Esophagus mucosa (tissue), 1 donor: Measurements from ENCODE around the gene TBC1D22A. TPM values are rescaled to one million over a fixed set of nuclear protein-coding genes. Genes with fewer than 3 reads are reported as not detected.

Source experiments
- ATAC-seq: fragments of 200-7000 bp; cut with Tn5 transposase; one replicate; pipeline ENCODE4 v1.9.1; 2020
- total RNA-seq: library from RNA; stranded (reverse); gene quantifications from one replicate; pipeline ENCODE4 v1.2.4, GENCODE V29; 2023
- donor health status: DM: yes; HTN: yes; CAD: no.

TBC1D22A gene
- total RNA-seq, 1 donor from 2014 or later, result 21.4 TPM

GRCh38 chr22:47050401-47051051 is 288.1 kb downstream of the TBC1D22A start:
- no peak for ATAC-seq

- ATAC-seq, result no peak
These were observed 289.1 kb downstream of the TBC1D22A start for GRCh38 chr22:47051441-47052071.

- no peak for ATAC-seq
These were observed 290.0 kb downstream of the TBC1D22A start for GRCh38 chr22:47052236-47053012.

- ATAC-seq, result no peak
These were observed 290.7 kb downstream of the TBC1D22A start for GRCh38 chr22:47053013-47053725.

- ATAC-seq, result no peak
These were observed 291.3 kb downstream of the TBC1D22A start for GRCh38 chr22:47053726-47054141.

GRCh38 chr22:47054231-47055072 is 292.0 kb downstream of the TBC1D22A start:
- ATAC-seq, result no peak

- ATAC-seq, result no peak
These were observed 292.6 kb downstream of the TBC1D22A start for GRCh38 chr22:47055073-47055355.

- no peak for ATAC-seq
These were observed 293.0 kb downstream of the TBC1D22A start for GRCh38 chr22:47055461-47055860.

DNA sequence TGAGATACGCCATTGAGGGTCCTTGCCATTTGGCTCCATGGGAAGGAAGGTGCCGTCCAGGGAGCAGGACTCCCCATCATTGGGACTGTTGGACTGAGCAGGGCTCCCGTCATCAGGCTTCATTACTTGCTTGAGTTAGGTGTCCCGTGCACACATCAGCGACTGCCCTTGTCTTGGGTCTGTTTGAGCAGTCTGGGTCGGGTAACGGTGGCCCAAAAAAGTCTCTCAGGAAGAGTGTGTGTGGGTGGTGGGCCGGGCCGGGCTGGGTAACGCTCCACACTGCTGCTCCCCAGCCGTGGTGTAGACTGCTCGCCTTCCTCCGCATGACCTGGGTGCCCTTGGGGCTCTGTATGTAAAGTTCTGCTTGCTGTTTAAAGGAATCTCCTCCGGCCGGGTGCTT is 293.5 kb downstream of the TBC1D22A start:
- no peak for ATAC-seq

DNA sequence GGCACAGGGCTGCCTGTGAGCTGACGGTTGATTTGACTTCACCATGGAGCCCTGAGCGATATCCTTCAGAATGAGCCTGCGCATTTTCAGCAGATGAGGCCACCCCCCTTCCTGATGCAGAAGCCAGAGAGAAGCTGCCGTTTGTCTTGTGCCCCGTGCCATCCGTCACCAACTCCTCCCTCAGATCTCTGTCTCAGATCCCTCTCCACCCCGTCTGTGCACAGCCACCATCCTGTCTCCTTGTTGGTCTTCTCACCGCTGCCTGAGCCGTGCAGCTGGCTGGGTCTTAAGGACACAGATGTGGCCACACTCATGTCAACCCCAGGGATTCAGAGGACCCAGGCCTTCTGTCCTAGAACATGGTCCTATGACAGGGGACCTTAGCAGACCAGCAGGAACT is 293.9 kb downstream of the TBC1D22A start:
- no peak for ATAC-seq

GRCh38 chr22:47056776-47057470 is 294.5 kb downstream of the TBC1D22A start:
- no peak for ATAC-seq

DNA sequence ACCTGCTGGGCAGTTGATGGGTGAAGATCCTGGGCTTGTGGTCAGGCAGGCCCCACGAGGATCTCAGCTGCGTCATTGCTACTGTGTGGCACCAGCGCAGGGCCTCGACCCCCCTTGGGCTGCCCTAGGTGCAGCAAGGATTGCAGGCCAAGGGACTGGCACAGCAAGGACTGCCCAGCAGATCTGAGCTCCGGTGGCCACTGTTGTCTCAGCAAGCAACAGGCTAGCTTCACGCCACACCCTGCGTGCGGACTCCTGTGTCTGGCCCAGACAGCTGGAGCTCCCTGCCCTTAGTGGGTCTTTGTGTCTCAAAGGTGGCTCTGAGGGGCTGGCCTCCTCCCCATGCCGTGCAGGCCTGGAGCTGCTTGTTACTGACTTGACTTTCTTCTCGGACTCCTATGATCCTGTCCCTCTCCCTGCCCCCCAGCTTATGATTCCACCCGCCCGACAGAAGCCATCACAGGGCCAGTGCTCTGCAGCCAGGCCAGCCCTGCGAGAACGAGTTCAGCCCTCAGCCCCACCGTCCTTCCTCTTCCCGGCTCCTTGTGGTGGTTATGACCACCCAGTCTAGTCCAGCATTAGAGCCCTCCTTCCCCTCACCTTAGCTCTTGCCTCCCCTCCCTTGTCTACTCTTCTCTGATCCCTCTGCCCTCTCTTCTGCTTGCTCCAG is 295.6 kb downstream of the TBC1D22A start:
- ATAC-seq, result no peak

- ATAC-seq, result no peak
These were observed 296.6 kb downstream of the TBC1D22A start for GRCh38 chr22:47059076-47059475.

- no peak for ATAC-seq
These were observed 297.3 kb downstream of the TBC1D22A start for GRCh38 chr22:47059701-47060161.

DNA sequence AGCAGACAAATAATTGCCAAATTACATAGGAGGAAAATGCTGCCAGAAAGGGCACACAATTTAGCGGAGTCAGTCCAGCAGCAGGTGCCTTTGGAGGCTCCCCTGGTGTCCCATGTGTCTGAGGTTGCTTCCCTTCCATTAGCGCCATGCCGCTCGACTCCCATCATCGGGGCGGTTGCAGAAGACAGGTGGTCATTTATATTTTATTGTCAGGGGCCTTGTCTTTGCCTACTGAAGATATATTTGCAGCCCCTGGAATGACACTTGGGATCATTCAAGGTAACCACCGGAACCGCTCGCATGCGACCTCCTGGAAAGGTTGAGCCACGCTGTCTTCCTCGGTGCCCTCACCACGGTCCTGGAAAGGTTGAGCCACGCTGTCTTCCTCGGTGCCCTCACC is 298.3 kb downstream of the TBC1D22A start:
- no peak for ATAC-seq

GRCh38 chr22:47061226-47061625 is 298.8 kb downstream of the TBC1D22A start:
- no peak for ATAC-seq

DNA sequence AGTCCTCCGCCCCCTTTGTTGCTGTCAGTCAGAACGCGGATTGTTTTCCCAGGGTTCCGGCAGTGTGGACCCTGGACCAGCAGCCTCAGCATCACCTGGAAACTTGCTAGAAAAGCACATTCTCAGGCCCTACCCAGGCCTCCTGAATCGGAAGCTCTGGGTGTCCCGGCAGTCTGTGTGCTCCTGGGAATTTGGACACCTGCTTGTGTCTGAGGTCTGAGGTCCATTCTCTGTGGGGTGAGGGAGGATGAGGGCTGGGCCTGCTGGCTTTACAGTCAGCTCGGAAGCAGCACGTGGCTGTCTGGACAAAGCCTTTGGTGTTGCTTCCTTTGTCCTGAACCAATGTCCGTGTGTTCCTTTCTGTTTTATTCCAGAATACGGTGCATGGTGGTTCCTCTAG is 299.7 kb downstream of the TBC1D22A start:
- ATAC-seq, result no peak

GRCh38 chr22:47063071-47063509 is 300.6 kb downstream of the TBC1D22A start:
- ATAC-seq, result no peak

GRCh38 chr22:47063606-47064005 is 301.2 kb downstream of the TBC1D22A start:
- no peak for ATAC-seq

GRCh38 chr22:47064016-47064415 is 301.6 kb downstream of the TBC1D22A start:
- no peak for ATAC-seq

GRCh38 chr22:47064416-47064815 is 302.0 kb downstream of the TBC1D22A start:
- no peak for ATAC-seq
